Measurements from ENCODE around the gene SPATA16. TPM values are rescaled to one million over a fixed set of nuclear protein-coding genes. Genes with fewer than 3 reads are reported as not detected.
"Not testable (repeated sequence)": the region's sequence is repeated elsewhere in the genome, so short reads cannot be mapped to it uniquely, and the experiment has no call there.

Gene SPATA16
- polyA plus RNA-seq, 5 donors = not detected

DNA sequence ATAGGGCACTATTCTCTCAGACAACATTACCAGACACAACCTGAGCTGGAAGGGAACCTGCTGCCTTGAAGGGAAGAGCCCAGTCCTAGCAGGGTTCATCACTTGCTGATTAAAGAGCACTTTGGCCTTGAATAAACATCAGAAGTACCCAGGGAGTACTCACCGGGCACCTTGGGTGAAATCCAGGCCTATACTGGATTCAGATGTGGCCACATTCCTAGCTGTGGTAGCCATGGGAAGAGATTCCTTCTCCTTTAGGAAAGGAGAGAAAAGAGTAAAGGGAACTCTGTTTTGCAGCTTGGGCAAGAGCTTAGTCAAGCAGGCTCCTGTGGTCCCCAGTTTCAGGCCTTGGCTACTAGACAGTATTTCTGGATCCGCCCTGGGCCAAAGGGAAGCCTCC lies 195.0 kb downstream of the SPATA16 start:
- no peak for DNase-seq

DNA sequence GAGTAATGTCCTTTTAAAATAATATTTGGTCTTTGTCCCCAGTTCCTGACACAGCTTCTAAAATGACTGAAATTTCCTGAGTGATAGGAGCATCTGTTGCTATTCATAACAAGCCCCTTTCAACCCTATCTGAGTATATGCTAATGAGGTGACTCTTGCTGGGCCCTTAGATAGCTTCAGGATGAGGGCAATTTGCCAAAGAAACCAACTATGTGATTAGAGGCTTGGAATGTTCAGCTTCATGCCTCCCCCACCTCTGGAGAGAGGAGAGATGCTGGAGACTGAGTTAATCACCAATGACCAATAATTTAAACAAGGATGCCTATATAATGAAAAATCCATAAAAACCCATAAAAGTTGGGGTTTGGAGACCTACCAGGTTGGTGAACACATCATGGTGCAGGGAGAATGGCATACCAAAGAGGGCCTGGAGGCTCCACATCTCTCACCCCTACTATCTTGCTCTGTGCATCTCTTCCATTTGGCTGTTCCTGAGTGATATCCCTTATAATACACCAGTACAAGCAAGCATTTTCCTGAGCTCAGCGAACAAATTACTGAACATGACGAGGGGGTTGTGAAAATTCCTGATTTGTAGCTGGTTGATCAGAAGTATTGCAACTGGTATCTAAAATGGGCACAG lies 201.3 kb downstream of the SPATA16 start:
- no peak for DNase-seq

- DNase-seq = no peak
Measured at GRCh38 chr3:172938788-172939187, 202.2 kb downstream of the SPATA16 start.

DNA sequence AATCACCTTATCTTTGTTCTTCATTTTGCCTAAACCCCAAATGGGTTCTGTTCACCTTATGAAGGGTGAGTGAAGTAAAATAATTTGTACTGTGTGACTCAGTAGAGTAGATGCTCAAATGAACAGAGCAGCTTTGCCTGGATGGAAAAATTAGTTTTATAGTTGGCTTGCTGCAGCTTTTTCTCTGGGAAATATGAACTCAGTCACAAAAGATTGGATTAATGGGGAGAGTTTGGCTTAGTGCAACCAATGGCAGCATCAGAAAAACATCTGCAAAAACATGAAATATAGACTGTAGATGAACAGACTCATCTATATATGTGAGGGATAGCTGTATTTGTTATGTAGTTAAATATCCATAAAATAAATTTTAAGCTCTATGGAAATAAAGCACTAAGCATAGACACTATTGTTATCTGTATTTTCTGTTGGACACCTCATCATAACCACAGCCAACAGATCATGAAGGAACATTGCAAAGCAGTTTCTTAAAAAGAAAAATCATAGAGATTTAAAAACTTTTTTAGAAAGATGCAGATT lies 209.2 kb downstream of the SPATA16 start:
- peak; percentile 28 to 33 for DNase-seq

DNA sequence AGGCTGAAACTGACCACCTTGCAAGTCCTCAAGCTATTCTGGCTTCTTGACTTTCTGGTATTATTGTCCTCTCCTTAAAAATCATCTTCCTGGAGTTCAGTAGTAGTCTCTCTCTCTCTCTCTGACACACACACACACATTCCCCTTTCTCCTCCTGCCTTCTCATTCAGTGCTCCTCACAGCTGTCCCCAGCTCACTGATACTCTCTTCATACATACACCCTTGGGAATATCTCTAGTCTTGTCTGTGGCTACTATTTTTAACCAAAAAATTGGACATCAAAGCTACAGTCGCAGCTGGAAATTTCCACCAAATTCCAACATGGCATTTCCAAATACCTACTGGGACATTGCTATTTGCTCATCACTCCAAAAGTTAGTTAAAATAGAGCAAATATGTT lies 211.6 kb downstream of the SPATA16 start:
- DNase-seq = no peak

- DNase-seq = no peak
Measured at GRCh38 chr3:172924546-172924945, 216.5 kb downstream of the SPATA16 start.

- DNase-seq = no peak
Measured at GRCh38 chr3:172919297-172919683, 221.7 kb downstream of the SPATA16 start.

DNA sequence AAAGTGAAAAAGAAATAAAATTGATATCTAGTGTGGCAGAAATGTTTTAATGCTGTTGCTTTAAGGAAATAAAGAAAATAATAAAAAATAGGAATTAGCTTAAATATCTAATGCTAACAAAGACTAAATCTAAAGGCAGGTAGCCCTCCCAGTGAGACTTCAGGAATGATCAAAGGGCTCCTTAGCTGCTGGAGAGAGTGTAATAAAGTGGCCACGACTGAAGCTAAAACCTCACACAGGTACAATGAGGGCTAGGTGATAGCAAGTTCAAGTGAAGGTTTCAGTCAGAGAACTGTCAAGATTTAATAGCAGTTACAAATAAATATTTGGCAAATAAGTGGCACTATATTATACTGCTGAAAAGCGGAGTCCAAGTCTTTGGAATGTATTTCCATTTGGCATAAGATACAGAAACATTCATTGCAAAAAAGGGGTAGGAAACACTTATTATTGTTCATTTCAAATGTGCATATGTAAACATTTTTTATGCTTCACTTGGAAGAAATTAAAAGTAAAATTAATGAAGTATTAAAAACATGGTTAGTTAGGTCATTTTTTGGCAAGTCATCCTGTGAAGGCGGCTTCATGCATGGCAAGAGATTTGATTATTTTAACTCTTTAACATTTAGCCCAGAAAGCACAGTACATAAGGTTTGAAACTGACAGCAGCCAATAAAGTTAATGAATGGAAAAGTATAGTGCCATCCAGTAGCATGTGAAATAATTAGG lies 222.3 kb downstream of the SPATA16 start:
- DNase-seq = peak in 1 of 2 donors; percentile 37

- peak; percentile 37 to 51 for DNase-seq
Measured at GRCh38 chr3:172918165-172918564, 222.9 kb downstream of the SPATA16 start.

- DNase-seq = no peak
Measured at GRCh38 chr3:172915911-172916514, 225.0 kb downstream of the SPATA16 start.

DNA sequence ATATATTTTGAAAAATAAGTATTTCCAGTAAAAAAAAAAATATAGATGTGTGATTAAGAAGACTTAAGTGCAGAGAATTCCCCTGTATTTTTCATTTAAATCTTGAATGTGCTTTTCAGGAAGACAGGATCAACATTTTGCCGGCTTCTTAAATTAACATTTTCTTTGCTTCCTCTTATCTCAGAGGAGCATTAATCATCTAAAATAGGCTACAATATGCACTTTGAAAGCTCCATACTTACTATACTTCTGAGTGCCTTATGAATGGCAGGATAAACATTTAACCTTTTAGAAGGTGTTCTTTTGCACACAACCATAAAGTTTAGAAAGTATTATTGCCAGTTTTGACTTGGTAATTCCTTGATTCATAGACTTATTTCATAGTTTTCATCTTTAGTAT lies 226.2 kb downstream of the SPATA16 start:
- DNase-seq = no peak

DNA sequence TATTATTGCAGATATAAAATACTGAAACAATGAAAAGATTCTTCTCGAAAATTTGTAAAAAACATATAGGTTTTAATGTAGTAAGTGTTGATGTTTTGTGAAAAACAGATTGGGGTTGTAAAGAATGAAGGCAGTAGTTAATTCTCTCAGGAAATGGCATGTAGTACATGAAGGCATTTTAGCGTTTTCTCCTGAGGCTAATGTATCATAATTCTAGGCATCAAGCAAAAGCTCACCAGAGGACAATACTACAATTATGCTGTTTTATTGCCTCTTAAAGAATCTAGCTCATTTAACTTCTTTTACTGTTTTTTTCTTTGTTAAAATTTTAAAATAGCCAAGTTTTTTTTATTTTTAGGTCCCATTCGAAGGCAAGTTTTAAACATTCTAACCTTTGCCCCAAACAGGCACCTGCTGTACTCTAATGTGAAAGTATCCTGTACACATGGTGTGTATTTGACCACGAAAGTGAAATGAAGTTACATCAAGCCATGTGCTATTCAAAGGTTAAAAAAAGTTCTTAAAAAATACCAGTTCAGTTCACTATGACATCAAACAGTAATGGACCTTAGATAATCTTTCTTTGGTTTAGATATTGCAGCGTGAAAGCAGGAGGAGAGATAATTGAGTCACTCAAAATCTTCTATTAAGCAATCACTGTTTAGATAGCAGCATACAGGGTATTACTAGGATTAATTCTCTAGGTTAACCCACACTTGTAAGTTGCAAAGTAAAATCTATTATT lies 227.0 kb downstream of the SPATA16 start:
- DNase-seq = no peak

DNA sequence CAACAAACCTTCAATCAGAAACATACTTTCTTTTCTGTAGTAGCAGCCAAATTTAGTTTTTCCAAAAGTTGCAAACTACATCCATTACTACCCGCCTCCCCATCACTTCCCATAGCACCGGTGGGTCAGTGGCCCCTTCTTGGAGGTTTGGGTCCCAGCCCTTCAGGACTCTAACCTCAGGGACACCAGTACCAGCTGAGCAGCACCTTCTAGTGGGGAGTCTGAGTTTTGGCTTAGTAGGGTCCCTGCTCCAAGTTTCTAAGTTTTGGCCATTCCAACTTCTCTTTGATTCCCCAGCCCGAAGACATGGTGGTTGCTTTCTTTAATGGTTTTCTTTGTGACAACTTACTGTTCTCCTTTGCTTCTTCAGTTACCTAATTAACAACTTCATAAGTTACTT lies 229.9 kb downstream of the SPATA16 start:
- no peak for DNase-seq

DNA sequence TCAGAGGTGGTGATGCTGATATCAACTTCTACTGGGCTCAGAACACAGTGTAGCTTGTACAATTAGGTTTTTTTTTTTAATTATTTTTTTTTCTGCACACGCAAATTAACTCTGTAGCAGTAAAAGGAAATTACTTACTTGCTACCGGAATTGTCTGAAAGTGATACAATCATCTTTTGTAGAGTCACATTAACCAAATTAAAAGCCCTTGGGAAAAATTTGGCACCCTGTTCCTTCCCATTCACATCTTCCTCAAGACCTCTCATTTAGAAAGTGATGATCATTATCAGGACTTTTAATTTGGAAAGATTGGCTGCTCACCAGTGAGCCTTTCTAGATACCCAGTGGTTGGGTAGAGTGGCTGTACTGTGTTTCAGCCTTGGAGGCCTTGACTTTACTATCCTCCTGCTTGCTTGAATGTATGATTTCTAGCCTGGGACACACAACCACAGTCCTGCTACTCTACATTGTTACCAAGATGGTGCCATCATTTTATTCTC lies 232.2 kb downstream of the SPATA16 start:
- DNase-seq = no peak

GRCh38 chr3:172905451-172905850 lies 235.6 kb downstream of the SPATA16 start:
- no peak for DNase-seq

DNA sequence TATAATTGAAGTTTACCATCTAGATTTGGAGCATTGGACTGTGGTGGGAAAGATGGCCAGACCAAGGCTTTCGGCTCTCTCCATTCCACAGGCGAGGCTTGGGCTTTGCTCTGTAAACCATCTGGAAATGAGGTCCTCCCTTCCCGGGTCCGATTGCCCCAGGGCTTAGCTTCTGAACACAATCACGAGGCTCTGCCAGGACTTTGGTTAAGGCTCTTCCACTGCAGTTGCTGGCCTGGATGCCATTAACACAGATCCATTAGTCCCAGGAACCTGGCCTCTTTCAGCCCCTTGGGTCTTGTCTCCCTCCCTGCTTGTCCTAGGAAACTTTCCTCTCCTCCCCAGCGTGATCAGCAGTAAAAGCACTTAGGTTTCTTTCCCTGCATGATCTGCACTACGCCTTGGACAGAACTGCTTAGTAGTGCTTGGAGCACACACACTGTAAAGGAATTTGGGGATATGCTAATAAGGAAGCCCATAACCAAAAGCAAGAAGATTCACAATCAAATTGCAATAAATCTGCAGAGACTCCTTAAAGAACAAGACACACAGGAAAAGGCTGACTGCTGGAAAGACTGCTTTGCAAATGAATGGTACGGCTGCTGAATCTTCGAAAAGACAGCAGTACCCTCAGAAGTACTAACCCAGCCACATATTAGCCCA lies 236.2 kb downstream of the SPATA16 start:
- DNase-seq = peak; percentile 22 to 24

DNA sequence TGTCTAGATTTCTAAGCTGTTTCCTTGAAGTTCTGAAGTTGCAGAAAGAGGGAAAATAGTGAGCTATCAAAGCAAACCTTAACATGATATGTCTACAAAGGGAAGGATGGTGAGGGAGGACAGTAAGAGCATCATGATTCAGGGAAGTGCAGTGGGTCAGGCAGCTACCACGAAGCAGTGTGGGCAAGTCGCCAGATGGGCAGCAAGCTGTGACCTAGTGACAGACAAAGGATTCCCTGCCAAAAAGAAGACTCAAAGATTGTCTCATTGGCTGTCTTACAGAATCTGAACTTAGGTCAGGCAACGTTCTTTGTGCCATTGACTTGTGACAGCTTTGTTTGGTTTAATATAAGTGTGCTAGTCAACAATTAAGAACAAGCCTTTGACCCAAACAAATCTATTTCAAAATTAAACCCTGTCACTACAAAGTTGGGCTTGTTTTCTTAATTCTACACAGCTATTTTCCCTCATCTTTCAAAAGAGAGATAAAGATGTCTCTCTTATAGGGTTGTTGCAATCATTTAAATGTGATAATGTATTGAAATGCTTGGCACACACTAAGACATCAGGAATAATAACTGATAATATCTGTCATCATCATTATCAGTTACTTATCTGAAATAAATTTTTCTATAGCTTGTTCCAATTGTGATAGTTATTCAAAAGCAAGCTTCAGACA lies 237.3 kb downstream of the SPATA16 start:
- DNase-seq = peak; percentile 55 to 66

GRCh38 chr3:172892158-172892557 lies 248.9 kb downstream of the SPATA16 start:
- DNase-seq = no peak

GRCh38 chr3:172885704-172886103 lies 255.3 kb downstream of the SPATA16 start:
- no peak for DNase-seq

DNA sequence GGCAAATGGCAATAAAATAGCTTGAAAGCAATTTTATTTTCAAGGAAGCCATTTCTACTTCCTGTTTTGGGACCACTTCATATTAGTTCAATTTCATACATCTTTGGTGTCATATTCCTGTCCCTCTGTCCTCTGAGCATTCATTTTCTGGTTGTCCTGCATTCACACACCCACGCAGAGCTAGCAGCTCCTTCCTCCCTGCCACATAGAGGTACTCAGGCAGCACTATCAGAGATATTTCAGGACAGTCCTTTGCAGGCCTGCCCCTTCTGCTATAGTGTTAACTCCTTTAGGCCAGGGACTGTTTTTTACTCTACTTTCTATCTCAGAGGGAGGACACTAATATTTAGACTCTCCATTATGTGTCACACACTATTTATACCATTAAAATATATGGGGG lies 258.5 kb downstream of the SPATA16 start:
- DNase-seq = no peak

- not testable (repeated sequence) for DNase-seq
Measured at GRCh38 chr3:172879381-172879780, 261.7 kb downstream of the SPATA16 start.

Measured in right lung (tissue), 5 donors.